HuH-7 (cell line): ENCODE measurements around the gene PARD3B.

Experiments used
- DNase-seq: peaks from one replicate; pipeline ENCODE4 v3.0.0; 2011; ENCODE audit warnings: low spot score

The PARD3B gene

DNA sequence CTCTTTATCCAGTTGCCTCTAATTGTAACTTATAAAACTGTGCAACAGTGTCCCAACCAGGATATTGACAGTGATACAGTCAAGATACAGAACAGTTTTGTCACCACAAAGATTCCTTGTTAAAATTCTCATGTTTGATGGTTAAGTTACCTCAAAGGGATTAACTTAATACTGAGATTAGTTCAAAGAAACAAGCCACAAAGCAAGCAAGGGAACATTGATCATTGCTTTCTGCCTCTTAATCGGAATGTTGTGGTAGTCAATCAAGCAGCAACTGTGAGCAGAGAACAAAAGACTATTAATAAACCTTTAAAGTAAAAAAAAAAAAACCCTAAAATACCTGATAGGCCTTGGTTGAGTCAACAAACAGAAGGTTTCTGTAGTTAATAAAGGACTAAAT, 352.3 kb downstream of the PARD3B start:
- no peak for DNase-seq

DNA sequence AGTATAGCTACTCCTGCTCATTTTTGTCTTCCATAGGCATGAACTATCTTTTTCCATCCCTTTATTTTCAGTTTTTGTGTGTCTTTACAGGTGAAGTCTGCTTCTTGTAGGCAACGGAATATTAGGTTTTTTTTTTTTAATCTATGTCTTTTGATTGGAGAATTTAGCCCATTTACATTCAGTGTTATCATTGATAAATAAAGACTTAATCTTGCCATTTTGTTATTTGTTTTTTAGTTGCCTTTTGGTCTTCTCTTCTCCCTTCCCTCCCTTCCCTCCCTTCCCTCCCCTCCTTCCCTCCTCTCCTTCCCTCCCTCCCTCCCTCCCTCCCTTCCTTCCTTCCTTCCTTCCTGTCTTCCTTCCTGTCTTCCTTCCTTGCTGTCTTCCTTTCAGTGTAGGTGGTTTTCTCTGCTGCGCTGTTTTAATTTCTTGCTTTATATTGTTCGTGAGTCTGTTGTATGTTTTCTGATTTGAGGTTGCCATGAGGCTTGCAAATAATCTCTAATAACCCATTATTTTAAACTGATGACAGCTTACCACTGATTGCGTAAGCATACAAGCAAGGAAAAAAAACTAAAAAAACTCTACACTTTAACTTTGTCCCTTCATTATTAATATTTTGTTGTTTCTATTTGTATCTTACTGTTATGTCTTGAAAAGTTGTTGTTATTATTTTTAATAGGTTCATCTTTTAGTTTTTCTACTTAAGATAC, 353.8 kb downstream of the PARD3B start:
- no peak for DNase-seq

DNA sequence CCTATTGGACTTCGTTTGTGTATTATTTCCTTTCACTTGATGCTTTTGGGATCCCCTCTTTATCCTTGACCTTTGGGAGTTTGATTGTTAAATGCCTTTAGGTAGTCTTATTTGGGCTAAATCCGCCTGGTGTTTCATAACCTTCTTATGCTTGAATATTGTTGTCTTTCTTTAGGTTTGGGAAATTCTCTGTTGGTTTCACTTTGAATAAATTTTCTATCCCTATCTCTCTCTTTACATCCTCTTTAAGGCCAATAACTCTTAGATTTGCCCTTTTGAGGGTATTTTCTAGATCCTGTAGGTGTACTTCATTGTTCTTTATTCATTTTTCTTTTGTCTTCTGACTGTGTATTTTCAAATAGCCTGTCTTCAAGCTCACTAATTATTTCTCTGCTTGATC, 354.7 kb downstream of the PARD3B start:
- DNase-seq = no peak

DNA sequence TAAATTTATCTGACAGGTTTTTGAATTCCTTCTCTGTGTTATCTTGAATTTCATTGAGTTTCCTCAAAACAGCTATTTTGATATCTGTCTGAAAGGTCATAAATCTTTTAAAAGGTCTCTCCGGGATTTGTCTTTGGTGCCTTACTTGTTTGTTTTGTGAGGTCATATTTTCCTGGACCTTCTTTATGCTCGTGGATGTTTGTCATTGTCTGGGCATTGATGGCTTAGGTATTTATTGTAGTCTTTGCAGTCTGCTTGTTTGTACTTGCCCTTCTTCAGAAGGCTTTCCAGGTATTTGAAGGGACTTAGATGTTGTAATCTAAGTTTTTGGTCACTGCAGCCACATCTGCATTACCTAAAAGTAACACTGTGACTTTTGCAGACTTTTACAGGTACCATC, 355.2 kb downstream of the PARD3B start:
- peak; percentile 38 for DNase-seq

DNA sequence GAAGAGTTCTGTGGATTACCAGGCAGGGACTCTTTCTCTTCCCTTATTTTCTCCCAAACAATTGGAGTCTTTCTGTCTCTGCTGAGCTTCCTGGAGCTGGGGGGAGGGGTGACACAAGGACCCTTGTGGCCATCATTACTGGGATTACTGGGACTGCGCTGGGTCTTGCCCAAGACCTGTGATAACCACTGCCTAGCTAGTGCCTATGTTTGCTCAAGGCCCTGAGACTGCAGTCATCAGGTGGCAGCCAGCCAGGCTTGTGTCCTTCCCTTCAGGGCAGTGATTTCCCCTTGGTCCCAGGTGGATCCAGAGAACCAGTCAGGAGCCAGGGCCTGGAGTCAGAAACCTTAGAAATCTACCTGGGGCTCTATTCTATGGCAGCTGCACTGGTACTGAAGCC, 355.6 kb downstream of the PARD3B start:
- DNase-seq = peak; percentile 59

DNA sequence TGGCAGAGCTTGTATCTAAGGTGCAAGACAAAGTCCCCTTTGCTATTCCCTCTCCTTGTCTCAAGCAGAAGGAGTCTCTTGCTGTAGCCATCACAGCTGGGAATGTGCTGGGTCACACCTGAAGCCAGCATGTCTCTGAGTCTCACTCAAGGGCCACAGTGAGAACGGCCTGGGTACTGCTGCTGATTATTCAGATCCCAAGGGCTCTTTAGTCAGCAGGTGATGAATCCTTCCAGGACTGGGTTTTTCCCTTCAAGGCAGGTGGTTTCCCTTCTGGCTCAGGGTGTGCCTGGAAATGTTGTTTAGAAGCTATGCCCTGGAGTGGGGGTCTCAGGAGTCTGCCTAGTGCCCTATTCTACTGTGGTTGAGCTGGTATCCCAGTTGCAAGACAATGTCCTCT, 356.3 kb downstream of the PARD3B start:
- DNase-seq = no peak

DNA sequence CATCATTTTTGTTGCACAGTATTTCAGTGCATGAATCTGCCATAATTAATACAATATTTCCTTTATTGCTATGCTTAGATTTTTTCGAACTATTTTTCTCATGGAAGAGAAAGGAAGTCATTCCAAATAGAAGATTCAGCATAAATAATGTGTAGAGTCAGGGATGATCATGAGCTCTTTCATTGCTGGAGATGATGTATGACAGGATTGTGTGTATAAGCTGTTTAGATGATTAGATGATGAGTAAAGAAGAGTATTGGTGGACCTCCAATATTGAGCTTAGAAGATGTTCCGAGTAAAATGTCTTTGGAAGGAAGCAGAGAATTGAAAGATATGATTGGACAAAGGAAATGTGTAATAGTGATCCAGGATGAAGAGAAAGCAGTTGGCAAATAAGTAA, 364.5 kb downstream of the PARD3B start:
- DNase-seq = no peak

DNA sequence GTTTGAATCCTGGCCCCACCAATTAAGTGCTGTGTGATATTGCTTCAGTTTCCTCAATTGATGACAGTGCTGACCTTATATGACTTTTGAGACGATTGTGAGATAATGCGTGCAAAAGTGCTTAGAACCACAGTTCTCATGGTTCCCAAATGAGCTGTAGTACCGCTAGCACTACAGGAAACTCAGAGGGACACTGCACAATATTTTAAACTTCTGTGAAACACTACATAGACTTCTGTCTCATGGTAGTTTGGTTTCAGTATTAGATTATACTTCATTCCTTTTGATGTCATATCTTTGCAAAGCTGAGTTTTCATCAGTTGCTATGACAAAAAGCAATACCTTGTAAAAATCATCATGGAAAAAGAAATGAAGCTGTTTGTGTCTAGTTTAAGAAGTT, 368.0 kb downstream of the PARD3B start:
- DNase-seq = no peak

DNA sequence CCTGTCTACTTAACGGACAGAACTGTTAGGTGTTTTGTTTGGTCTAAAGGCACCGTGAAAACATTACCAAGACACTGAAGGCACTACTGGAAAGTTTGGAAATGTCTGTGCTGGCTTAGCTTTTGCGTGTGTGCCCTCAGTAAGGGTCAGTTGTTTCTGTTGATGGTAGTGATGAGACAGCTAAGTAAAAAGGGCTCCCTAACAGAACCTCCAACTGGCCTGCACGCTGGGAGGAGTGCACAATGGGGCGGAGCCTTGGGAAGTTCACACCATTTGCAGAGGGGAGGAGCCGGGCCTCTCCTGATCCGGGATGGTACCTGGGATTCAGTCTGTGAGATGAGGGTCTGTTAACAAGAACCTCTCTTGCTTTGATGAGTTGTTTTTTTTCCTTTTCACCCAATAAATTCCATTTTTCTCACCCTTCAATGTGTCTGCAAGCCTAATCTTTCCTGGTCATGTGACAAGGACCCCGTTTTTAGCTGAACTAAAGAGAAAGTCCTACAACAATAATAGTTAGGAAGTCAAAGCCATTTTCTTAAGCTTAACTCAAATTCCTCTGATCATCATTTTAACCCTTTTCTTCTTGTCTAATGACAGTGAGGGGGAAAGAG, 368.7 kb downstream of the PARD3B start:
- no peak for DNase-seq

DNA sequence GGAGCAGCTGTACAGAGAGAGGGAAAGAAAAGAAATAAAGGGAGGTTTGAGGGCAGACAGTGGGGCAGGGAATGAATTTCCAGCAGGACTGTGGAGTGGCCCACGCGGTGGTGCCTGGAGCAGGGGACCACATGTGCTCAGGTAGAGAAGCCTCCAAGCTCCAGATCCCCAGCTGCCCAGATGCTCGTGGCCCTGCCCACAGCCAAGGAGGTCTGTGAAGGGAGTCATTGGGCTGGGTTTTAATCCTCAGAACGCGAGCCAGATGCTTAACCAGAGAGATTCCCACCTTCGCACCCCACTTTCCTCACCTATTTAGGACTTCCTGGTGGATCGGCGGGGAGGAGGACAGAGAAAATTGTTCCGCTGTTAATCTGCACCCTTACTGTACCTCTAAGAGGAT, 369.4 kb downstream of the PARD3B start:
- DNase-seq = no peak

DNA sequence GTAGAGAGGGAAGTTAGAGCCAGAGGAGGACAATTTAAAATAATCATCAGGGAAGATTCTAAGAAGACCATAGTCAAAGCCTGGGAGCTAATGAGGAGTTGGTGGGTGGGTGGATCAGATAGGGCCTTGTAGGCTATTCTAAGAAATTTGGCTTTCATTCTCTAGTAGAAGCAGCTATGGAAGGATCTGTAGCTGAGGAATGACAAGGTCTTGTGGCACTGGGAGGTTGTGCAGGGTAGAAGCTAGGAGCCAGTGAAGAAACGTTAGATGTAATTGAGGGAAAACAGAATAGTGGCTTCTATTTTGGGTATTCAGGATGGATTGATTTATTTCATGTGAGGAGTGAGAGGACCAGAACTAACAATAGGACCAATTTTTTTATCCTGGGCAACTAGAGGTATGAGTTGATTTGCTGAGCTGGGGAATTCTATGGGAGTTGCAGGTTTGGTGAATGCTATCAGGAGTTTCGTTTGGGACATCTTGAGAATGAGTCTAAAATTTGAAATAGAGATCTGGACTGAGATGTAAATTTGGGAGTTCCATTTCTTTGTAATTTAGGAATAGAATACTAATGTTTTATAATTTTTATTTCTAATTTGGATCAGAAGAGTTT, 371.9 kb downstream of the PARD3B start:
- no peak for DNase-seq

DNA sequence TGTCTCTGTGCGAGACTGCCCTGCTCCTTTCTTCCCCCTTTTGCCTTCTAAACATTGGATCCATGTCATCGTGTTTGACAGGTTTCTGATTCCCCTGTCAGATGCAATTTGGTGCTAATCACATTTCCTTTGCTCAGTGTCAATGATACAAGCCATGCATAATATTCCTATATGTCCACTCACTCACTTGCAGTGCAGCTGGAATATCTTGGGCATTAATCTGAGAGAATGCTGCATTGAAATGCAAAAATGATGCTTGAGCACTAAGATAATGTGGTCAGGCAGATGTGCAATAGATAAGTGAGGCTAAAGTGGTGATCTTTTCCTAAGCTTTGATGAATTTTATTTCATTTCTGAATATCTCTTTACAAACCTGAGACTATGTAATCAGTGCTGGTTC, 375.5 kb downstream of the PARD3B start:
- DNase-seq = no peak

DNA sequence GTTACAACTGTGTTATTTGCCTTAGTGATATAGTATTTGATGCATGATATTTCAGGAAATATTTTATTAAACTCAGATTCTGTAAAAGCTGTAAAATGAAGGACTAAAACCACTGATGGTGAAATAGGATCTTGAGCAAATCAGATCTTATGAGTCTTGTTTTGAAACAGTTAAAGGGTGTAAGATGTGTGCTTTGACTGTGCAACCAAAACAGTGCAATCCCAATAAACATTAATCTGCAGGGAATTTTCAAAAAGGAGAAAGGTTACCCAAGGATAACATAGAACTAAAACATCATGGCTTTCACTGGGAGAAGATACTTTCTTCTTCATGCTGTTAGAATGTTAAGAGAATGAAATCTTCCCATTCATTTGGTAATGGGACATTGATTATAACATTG, 378.7 kb downstream of the PARD3B start:
- DNase-seq = no peak

DNA sequence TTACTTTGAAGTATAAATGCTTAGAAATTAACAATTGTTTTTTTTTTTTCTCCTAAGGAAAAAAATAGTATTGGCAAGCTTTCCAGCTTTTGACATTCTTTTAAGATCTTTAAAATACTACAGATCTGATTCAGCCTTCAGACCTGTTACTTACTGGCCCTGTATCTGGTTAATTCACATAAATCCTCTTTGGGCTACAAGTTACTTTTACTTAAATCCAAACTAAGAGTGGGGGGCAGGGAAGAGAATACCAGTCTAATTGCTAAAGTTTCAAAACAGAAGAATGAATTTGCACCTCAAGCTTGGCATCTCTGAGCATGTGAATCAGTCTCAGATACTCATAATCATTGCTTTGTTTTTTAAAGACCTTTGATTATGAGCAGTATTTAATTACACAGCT, 386.3 kb downstream of the PARD3B start:
- DNase-seq = no peak

DNA sequence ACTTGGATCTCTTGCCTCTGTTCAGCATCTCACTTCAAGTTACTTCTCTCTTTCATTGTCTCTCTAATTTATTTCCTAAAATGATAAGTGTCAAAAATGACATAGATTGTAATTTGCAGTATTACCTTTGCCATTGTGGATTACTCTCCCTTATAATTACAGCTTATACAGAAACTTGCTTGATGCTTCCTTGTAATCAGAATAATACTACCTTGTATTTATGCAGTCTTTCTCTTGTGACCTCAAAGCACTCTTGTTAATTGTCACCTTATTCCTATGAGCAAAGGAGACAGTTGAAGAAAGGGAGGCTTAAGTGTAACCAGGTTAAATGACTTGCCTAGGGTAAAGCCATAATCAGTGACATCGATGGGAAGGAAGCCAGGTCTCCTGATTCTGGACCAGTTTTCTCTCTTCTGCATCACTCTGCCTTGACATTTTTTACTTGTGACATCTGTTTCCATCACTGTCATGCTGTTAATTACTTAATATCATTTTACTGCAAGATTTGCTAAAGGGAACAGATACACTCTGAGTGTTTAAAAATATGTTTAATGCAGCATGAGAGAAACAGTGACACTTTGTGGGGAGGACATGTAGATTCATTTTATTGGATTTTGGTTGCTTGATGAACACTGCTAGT, 388.6 kb downstream of the PARD3B start:
- DNase-seq = no peak

DNA sequence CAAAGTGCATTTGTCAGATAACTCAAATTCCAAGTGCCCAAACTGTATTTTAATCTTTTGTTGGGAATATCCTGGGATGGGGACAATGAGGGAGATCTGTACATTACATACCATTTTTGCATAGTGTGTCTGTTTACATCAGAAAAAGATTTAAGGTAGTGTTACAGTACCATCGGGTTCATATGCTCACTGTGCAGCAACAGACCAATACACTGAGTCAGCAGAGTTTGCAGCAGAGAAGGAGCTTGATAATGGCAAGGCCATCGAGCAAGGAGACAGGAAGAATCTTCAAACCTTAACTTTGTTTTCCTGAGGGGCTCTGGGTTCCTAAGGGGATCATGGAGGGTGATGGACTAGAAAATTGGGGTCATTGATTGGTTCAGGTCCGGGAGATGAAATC, 399.7 kb downstream of the PARD3B start:
- no peak for DNase-seq

DNA sequence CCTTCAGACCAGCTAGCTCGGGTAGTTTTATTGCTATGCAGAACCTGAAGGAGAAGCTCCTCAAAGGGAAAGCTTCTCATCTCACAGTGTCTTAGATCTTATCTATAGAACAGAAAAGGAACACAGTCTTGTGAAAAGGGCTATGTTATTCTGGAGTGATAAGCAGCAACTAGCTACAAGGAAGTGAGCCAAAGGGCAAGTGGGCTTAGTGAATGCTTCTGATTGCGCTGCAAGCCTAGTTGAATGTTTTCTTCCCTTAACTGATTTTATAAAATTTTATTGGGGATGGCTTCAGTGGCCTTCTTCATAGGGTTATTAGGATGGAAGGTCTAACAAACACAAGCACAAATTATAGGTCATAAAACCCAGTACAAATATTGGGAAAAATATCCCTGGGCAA, 400.1 kb downstream of the PARD3B start:
- no peak for DNase-seq

DNA sequence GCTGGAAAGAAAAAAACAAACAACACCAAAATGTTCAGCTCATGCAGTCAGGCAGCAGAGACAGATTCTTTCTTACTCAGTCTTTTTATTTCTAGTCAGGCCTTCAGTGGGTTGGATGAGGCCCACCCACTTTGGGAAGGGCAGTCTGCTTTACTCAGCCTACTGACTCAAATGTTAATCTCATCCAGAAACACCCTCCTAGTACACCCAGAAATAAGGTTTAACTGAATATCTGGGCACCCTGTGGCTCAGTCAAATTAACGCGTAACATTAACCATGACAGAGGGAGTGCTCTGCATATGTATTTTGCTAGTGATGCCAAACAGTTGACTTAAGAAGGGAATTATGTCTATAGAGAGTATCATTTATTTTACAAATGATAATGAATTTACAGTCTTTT, 401.6 kb downstream of the PARD3B start:
- DNase-seq = no peak

DNA sequence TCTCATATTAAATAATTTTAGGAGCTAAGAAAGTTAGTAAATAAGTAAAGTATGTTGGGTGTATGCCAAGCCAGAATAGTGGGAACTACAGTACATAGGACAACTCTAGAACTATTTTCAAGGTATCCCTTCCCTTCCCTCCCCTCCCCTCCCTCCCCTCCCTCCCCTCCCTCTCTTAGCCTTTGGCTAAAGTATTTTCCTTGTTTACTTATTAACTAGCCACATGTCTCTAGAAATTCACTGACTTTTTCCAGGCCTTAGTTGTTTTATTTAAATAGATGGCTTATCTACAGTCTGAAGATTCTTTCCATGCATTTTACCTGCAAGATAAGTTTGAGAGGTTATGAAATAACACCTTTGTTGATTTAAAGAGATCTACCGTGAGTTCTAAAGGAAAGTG, 402.1 kb downstream of the PARD3B start:
- peak; percentile 7 for DNase-seq

DNA sequence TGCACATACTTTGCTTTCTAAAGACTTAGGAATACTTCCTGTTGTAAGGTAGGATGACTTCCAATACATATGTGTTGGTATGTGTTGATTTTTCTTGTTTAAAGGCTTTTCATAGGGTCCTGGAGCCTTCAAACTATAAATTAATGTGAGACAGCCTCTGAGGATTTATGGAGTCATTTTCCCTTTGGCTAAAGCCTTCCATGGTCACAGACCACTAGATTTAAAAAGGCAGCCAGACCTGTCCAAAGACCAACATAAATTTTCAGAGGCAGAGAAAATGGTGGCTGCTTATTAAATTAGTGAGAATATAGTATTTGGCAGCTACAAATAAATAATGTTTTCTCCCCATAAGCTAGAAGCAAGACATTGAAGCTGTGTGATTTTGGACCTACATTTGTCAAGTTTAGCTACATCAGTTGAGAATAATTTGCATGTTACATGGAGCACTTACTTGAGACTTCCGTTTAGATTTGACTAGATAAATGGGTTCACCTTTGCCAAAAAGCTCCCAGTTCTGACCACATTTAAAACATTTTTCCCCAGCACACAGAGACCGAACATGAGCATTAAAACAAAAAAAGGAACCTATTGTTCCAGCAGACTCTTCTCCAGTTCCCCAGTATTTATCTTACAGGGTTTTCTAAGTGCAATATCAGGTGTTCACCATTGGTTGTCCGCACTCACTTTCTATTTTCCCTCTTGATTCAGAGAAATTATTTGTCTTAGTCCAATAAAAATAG, 402.9 kb downstream of the PARD3B start:
- DNase-seq = no peak

DNA sequence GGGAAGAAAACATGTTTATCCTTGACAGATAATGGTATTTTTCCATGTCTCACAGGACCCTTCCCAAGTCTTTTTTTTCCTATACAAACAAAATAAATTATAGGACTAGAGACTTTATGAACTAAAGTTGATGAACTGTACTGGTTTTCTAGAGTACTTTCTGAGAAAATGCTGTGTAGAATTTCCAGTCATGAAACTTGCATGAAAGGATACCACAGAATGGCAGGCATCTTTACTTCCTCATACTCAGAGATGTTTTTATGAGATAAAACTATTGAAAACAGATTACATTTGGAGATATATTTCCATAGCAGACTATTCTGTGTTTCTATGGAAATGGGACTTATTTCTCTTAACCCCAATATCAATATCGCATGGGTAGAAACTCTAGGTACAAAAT, 403.5 kb downstream of the PARD3B start:
- DNase-seq = no peak

DNA sequence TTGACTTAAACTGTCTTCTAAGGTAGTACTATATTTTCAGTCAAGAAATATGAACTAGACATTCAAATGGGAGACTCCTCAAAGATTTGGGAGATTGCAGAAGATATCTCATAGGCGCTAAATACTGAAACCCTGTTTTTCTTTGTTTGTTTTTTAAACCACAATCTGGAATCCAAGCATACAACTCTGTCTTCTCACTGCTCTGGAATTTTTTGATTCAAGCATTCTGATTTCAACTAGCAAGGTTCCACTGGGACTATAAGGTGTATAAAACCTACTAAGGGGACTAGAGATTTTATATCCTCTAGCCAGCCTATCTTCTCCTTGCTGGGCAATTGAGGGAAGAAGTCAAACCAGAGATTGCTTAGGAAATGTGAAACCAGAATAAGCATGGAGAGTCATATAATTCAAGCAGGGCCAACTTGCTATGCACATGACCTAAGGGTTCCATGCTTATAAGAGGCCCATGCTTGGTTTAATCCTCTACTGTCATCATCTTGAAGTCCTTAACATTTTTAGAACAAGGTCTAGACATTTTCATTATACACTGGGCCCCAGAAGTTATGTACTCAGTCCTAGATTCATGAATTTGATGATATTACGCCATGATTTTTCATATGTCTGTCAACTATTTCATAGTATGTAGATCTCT, 405.5 kb downstream of the PARD3B start:
- DNase-seq = no peak
